Neural cell (in vitro differentiated cells): ENCODE data around the gene TOMM22.

Experiments
- EZH2 ChIP-seq: fragments of 200-600, 300-800 bp; shearing (Covaris generic), sonication (generic); IDR thresholded peaks from 2 replicates; pipeline ENCODE4 v1.6.1; 2014; ENCODE audit warnings: antibody characterized with exemption, low read length, borderline replicate concordance, mild to moderate bottlenecking; ENCODE audit not compliant: insufficient read depth, poor library complexity, severe bottlenecking
- POLR2AphosphoS5 ChIP-seq: IDR thresholded peaks from 2 replicates; pipeline ENCODE4 v1.6.1; 2012
- RAD21 ChIP-seq: fragments of 450-650 bp; conservative IDR thresholded peaks from 2 replicates; pipeline ENCODE4 v1.6.1; 2014; ENCODE audit warnings: antibody characterized with exemption, mild to moderate bottlenecking, moderate library complexity
- TF ChIP-seq, protein P1 (sequence below): fragments of 450-650 bp; IDR thresholded peaks from 2 replicates; pipeline ENCODE4 v1.5.1; 2014; ENCODE audit warnings: antibody characterized with exemption, mild to moderate bottlenecking, moderate library complexity; ENCODE audit not compliant: poor library complexity, severe bottlenecking

DNA sequence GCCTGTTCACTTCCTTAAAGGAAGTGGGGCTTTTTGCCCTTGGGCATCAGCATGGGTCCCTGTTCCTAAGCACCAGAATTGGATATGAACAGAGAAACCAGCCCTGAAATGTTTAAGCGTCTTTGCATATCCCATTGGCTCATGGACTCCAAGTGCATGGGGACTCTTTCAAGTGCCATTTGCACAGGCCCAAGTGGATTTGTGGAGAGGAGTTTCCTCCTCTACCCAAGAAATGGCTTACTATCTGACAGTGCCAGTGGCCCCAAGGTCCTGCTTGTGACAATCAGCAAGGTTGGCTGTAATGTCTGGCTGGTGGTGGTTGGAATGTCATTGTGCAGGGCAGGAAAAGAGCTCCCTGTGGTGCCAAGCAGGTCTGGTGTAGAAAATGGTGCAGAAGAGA, 4.0 kb downstream of the TOMM22 start:
- TF ChIP-seq, protein P1, sequence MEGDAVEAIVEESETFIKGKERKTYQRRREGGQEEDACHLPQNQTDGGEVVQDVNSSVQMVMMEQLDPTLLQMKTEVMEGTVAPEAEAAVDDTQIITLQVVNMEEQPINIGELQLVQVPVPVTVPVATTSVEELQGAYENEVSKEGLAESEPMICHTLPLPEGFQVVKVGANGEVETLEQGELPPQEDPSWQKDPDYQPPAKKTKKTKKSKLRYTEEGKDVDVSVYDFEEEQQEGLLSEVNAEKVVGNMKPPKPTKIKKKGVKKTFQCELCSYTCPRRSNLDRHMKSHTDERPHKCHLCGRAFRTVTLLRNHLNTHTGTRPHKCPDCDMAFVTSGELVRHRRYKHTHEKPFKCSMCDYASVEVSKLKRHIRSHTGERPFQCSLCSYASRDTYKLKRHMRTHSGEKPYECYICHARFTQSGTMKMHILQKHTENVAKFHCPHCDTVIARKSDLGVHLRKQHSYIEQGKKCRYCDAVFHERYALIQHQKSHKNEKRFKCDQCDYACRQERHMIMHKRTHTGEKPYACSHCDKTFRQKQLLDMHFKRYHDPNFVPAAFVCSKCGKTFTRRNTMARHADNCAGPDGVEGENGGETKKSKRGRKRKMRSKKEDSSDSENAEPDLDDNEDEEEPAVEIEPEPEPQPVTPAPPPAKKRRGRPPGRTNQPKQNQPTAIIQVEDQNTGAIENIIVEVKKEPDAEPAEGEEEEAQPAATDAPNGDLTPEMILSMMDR = no peak
- TF ChIP-seq POLR2AphosphoS5 = no peak
- TF ChIP-seq EZH2 = no peak
- TF ChIP-seq RAD21 = no peak
